GM18951 (cell line): ENCODE data around the gene NTHL1.
"Not testable (repeated sequence)": the region's sequence is repeated elsewhere in the genome, so short reads cannot be mapped to it uniquely, and the experiment has no call there.

Experiments
- POLR2A ChIP-seq: IDR thresholded peaks from 4 replicates; pipeline ENCODE4 v1.6.1; 2011; ENCODE audit warnings: mild to moderate bottlenecking; ENCODE audit not compliant: insufficient read length, insufficient read depth; ENCODE audit errors: extremely low read depth
- in situ Hi-C: fragments of 300-500 bp; cut with MboI; formaldehyde crosslinking; loops from one replicate; pipeline ENCODE4 v1.12.0; 2022; ENCODE audit warnings: low sequenced_read_pairs, mixed read lengths, inconsistent platforms; ENCODE audit not compliant: unreplicated experiment

Gene NTHL1

DNA sequence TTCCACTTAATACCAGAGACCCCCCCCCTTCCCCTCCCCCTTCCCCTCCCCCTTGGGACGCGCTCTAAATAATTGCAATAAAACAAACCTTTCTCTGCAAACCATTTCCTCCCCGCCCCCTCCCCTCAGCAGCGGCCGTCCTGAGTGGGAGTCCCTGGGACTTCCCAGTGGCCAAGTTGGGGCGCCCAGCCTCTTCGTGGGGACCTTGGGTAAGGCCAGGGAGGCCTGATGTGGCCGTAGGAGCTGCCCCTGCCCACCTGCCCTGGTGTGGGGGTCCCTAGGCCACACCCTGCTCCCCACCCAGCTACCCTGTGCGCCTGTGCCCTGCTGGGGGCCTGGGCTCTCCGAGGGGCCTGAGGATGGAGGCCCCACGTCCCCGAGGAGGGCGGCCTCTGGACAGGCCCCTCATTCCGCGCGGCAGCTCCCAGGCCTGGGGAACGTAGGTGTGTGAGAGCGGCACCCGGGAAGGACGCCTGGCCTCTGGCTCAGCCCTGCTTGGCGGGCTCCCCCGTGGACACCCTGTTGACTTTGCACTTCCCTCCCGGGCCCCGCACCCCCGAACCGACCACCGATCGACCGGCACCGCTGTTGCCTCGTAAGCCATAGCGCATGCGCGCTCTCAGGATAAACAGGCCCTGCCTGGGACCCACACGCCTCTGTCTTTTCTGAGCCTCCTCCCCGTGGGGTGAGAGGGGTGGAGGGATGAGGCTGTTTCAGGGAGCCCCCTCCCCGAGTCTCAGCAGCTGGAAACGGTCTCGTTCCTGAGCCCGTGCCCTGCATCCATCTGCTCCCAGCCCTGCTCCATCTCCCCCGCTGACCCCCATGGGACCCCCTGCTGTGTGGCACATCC, 9.0 kb downstream of the NTHL1 start:
- TF ChIP-seq POLR2A: no peak
- in situ Hi-C loops: no loop called here

DNA sequence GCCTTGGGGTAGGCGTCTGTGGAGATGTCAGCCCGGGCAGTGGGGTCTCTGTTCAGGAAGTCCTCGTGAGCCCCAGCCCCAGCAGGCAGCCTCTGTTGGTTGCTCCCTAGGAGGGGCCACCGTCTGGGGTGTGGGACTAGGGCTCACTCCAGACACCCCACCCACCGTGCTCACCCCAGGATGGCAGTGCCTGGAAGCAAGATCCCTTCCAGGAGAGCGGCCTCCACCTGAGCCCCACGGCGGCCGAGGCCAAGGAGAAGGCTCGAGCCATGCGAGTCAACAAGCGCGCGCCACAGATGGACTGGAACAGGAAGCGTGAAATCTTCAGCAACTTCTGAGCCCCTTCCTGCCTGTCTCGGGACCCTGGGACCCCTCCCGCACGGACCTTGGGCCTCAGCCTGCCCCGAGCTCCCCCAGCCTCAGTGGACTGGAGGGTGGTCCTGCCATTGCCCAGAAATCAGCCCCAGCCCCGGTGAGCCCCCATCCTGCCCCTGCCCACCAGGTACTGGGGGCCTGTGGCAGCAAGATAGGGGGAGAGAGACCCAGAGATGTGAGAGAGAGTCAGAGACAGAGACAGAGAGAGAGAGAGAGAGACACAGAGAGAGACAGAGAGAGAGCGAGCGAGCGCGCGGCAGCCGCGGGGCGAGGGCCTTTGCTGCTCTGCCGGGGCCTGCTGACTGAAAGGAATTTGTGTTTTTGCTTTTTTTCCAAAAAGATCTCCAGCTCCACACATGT, 9.8 kb downstream of the NTHL1 start:
- TF ChIP-seq POLR2A: no peak
- in situ Hi-C loops: no loop called here

DNA sequence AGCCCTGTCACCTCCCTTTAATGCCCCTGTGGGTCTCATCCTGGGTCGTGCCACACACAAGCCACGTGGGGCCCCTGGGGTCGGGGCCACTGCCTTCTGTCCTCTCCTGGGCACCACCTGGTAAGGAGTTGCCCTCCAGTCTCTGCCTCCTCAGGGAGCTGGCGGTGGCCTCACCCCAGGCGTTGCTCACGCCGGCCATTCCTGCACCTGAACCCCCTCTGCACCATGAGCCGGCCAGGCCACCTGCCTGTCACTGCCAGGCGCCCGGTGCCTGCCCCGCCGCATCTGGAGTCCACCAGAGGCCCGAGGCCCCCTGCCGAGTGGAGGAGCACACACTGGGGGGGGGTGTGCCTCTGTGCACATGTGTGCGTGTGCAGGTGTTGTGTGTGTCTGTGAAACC, 10.5 kb downstream of the NTHL1 start:
- in situ Hi-C loops: no loop called here
- TF ChIP-seq POLR2A: no peak

DNA sequence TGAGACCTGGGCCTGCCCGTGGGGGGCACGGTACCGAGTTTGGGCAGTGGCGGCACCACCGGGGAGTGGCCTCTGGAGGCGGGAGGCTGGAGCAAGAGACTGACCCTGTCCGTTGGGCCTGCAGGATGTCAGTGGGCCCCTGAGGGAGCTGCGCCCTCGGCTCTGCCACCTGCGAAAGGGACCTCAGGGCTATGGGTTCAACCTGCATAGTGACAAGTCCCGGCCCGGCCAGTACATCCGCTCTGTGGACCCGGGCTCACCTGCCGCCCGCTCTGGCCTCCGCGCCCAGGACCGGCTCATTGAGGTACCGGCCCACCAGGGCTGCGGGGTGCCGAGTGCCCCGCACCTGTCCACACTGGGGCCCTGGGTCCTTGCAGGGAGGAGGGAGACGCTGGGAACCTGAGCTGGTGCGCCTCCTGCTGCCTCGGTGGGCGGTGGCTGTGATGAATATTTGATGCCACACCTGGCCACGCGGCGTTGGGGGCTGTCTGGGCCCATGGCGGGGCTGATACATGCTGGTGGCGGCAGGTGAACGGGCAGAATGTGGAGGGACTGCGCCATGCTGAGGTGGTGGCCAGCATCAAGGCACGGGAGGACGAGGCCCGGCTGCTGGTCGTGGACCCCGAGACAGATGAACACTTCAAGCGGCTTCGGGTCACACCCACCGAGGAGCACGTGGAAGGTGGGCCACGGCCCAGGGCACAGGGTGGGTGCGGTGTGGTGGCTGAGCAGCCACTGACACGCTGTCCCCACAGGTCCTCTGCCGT, 11.3 kb downstream of the NTHL1 start:
- in situ Hi-C loops: no loop called here
- TF ChIP-seq POLR2A: no peak

DNA sequence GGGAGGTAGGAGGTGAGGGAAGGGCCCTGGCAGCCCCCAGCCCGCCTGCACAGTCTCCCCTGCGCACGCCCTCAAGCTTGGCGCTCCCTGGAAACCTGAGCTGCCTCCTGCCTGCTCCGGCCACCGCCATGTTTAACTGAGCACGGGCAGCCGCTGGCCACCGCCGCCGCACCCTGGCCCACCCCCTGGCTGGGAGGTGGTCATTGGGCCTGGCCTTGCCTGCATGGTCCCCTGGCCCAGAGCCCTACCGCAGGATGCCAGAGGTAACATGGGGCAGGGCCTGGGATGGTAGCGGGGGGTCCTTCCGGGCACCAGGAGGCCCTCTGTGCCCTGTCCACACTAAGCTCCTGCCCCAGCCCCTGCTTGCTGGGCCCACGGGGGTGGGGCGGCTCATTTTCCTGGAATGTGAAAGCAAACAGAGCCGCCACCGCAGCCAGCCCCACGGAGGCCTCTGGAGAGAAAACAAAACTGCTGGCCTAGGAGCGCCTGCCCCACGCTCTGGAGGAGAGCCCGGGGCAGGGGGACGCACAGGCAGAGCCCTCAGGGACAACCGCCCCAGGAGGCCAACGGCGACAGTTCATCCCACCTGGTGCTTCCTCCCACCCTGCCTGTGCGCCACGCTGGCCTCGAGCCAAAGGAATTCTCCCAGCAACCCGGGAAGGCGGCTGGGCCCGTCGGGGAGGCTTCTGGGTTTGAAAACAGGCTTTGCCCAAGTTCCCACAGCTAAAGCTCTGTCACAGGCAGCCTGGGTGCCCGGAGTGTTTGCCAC, 12.0 kb downstream of the NTHL1 start:
- TF ChIP-seq POLR2A: no peak
- in situ Hi-C loops: no loop called here

DNA sequence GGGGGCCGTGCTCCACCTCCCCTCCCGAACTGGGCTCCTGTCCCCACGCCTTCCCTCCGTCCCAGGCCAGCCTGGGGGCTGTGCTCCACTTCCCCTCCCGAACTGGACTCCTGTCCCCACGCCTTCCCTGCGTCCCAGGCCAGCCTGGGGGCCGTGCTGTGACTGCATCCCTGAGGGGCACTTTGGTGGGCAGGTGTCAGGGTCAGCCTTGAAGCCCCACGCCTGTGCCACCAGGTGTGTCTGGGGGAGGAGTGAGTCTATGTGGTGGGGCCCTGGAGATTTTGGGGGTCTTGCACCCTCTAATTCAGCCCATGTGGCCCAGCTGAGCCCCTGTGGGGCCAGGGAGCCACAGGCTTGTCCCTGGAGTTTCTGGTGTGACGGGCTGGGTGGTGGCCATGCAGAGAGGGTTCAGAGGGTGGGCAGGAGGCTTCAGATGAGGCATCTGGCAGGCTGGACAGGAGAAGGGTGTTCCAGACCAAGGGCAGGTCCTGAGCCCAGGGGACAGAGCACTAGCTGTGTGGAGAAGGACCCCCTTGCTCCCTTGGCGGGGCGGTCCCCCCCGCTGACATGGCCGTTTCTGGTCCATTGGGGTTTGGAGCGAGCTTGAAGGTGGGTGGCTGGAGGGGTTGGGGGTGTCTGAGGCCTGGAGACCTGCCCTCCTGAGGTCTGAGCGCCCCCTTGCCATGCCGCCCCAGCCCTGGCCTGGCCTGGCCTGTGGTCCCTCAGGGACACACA, 12.8 kb downstream of the NTHL1 start:
- in situ Hi-C loops: no loop called here
- no peak for TF ChIP-seq POLR2A

DNA sequence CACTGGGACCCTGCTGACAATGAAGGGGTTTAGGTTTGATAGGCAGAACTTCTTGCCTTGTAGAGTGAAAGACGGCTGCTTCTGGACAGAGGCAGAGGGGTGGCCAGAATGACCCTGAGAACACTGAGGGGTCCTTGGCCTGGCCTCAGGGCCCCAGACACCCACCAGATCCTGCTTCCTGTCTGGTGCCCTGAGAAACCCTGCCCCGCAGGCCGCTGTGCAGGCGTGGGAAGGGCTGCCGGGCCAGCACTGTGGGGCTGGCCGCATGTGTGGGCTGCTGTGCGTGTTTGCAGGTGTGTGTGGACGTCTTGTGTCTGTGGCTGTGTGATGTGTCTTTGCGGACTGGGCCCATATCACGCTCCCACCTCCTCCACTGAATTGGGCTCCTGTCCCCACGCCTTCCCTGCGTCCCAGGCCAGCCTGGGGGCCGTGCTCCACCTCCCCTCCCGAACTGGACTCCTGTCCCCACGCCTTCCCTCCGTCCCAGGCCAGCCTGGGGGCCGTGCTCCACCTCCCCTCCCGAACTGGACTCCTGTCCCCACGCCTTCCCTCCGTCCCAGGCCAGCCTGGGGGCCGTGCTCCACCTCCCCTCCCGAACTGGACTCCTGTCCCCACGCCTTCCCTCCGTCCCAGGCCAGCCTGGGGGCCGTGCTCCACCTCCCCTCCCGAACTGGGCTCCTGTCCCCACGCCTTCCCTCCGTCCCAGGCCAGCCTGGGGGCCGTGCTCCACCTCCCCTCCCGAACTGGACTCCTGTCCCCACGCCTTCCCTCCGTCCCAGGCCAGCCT, 13.5 kb downstream of the NTHL1 start:
- in situ Hi-C loops: not testable (repeated sequence)

DNA sequence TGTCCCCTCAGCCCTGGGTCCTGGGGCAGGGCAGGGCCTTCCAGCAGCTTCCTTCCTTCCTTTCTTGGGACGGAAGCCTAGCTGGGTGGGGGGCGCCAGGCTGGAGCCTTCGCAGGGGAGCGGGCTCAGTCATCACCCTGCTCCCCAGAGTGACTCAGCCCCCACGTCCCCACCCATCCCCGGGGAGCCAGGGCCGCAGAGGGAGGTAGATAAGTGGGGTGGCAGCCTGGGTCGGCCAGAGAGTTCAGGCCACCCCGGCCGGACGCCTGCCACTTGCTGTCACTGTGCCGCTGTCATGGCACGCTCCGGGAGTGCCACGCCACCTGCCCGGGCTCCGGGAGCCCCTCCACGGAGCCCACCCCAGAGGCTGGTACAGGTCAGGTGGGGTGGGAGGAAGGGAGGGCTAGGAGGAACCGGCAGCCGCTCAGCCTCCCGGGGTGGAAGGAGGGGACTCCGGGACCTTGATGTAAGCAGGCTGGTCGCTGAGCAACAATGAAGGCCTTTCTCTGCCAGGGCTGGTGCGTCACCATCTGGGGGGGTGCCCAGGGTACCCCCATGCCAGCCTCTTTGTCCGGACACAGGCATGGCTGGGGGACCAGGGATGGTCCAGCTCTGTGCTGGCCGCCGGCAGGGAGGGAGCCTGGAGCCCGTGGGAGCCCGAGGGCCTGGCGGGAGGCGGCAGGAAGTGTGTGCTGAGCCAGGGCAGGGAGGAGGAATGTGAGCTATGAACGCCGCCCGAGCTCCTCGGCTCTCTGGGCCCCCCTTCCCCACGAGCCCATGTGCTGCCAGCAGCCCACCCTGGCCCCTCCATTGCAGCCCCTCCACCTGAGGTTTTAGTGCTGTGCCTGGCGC, 14.4 kb downstream of the NTHL1 start:
- in situ Hi-C loops: no loop called here
- no peak for TF ChIP-seq POLR2A

DNA sequence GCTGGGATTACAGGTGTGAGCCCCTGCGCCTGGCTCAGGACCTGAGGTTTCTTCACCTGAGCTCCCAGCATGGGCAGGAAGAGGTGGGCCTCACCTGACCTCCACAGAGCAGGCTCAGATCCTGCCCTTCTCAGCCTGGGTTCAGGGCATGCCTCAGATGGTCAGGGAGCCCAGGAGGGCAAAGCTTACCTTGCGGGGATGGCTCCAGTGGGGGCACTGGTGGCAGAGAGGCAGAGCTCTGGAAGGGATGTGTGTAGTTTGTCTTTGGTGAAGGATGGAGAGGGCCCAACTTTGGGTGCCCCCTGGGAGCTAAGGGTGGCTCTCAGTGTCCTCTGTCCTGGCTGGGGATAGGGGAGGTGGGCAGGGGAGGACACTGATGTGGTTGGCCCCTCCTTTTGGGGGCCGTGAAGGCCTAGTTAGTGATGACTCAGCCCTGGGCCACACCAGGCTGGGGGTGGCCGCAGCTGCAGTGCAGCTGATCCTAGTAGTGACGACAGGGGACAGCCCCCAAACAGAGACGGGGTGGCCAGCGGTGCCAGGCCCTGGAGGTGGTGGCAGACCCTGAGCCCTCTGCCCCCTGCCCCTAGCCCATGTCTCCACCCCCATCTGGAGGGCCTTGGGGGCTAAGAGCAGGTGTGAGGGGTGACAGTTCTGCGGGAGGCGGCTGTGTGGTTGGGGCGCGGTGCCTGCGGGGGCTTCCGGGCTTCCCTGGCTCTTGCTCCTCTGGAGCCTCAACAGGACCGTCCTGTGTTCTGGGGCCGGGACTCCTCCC, 15.2 kb downstream of the NTHL1 start:
- in situ Hi-C loops: no loop called here
- no peak for TF ChIP-seq POLR2A

DNA sequence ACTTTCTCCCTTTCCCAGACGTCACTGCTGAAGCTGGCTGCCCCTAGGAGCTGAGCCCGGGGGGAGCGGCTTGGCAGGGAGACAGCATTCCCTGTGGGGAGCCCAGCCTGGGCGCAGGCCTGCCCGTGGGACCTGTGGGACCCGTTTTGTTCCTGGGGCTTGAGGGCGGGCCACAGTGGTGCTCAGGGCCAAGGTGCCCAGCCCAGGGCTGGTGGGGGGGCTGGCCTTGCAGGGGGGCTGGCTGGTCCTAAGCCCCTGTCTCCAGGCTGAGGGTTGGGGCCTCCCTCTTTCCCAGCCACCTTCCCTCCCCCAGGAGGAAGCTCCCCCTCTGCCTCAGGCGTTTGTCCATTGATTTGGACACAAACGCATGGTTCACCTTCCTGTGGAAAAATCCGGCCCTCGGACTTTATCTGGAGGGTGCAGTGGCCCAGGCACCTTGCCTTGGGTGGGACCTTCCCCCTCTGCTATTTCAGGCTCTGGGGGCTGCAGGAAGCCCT, 16.5 kb downstream of the NTHL1 start:
- in situ Hi-C loops: no loop called here
- no peak for TF ChIP-seq POLR2A
